ENCODE results near the gene LMTK2. TPM values are rescaled to one million over a fixed set of nuclear protein-coding genes. Genes with fewer than 3 reads are reported as not detected.

Gene LMTK2
- total RNA-seq, 1 donor from 2014 or later, result 32.5 TPM

DNA sequence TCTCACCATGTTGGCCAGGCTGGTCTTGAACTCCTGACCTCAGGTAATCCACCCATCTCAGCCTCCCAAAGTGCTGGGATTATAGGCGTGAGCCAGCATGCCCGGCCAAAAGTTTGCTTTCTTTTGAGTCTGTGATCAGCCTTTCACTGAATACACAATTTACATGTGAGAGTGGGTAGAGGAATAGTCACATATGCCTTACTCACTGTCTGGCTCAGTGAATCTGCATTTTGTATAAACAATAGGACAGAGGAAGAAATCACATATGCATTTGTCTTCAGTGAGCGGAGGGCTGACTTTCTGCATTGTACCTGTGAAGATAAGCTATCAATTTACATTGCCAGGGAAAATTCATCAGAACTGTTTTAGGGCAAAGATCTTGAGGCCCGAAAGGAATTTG is 147.9 kb downstream of the LMTK2 start:
- Mint-ChIP-seq H3K27ac (ENCODE audit: unreplicated experiment) (no peak overlapping the region), H3K4me1 (ENCODE audit: unreplicated experiment) (peaks cover 21% of the 10 kb centered on the region), H3K9me3 (ENCODE audit: unreplicated experiment) (no peaks in the 10 kb centered on the region), H3K27me3 (ENCODE audit: unreplicated experiment) (peaks cover 4% of the 10 kb centered on the region), H3K4me3 (ENCODE audit: unreplicated experiment) (no peak overlapping the region), H3K36me3 (ENCODE audit: low read depth, unreplicated experiment) (peaks cover 12% of the 10 kb centered on the region)
- TF ChIP-seq, protein P1, sequence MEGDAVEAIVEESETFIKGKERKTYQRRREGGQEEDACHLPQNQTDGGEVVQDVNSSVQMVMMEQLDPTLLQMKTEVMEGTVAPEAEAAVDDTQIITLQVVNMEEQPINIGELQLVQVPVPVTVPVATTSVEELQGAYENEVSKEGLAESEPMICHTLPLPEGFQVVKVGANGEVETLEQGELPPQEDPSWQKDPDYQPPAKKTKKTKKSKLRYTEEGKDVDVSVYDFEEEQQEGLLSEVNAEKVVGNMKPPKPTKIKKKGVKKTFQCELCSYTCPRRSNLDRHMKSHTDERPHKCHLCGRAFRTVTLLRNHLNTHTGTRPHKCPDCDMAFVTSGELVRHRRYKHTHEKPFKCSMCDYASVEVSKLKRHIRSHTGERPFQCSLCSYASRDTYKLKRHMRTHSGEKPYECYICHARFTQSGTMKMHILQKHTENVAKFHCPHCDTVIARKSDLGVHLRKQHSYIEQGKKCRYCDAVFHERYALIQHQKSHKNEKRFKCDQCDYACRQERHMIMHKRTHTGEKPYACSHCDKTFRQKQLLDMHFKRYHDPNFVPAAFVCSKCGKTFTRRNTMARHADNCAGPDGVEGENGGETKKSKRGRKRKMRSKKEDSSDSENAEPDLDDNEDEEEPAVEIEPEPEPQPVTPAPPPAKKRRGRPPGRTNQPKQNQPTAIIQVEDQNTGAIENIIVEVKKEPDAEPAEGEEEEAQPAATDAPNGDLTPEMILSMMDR (IDR thresholded peaks at IDR 0.05; ENCODE audit: unreplicated experiment), result no peak
- no peak for DNase-seq (ENCODE audit: low spot score)

DNA sequence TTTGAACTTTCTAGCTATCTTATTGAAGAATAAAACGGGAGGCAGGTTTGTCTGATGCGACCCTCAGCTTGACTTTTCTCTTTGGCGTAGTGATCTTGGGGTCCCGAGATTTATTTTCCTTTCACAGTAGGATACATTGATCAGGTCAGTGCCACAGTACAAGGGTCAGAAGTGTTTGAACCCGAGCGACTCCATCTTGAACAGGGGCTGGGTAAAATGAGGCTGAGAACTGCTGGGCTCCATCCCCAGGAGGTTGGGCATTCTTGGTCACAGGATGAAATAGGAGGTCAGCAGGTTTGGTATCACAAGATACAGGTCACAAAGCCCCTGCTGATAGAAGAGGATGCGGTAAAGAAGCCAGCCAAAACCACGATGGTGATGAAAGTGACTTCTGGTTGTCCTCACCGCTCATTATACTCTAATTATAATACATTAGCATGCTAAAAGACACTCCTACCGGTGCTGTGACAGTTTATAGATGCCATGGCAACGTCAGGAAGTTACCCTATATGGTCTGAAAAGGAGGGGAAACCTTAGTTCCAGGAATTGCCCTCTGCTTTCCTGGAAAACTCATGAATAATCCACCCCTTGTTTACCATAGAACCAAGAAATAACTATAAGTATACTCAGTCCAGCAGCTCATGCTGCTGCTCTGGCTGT is 148.4 kb downstream of the LMTK2 start:
- no peaks in the 10 kb centered on the region for H3K9me3 Mint-ChIP-seq (ENCODE audit: unreplicated experiment)
- peaks cover 15% of the 10 kb centered on the region for H3K4me1 Mint-ChIP-seq (ENCODE audit: unreplicated experiment)
- TF ChIP-seq, protein P1 (IDR thresholded peaks at IDR 0.05; ENCODE audit: unreplicated experiment), result no peak
- DNase-seq (ENCODE audit: low spot score), result no peak
- H3K4me3 Mint-ChIP-seq (ENCODE audit: unreplicated experiment), result no peak overlapping the region
- H3K27me3 Mint-ChIP-seq (ENCODE audit: unreplicated experiment), result peaks cover under 1% of the 10 kb centered on the region
- peaks cover 12% of the 10 kb centered on the region for H3K36me3 Mint-ChIP-seq (ENCODE audit: low read depth, unreplicated experiment)
- H3K27ac Mint-ChIP-seq (ENCODE audit: unreplicated experiment), result peak overlapping the region; percentile 18

DNA sequence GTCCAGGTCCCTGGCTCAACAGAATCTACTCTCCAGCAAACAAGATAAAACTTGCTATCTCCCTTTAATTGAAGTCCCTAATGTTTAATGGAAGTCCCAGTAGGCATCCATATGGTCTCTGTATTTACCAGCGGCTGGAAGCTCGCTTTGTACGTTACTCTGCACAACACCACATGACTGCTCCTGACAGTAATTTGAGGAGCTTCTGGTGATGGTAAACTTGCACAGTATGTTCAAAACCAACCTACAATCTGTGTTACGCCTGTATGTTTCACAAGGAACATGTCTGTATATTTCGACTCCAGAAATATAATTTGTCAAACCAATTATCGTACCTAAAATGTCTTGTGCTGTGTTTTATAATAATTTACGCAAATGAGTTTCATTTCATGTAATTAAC is 149.8 kb downstream of the LMTK2 start:
- no peak for DNase-seq (ENCODE audit: low spot score)
- H3K36me3 Mint-ChIP-seq (ENCODE audit: low read depth, unreplicated experiment), result peaks cover 12% of the 10 kb centered on the region
- TF ChIP-seq, protein P1 (IDR thresholded peaks at IDR 0.05; ENCODE audit: unreplicated experiment), result no peak
- H3K27ac Mint-ChIP-seq (ENCODE audit: unreplicated experiment), result no peak overlapping the region
- no peak overlapping the region for H3K4me3 Mint-ChIP-seq (ENCODE audit: unreplicated experiment)
- peaks cover 9% of the 10 kb centered on the region for H3K4me1 Mint-ChIP-seq (ENCODE audit: unreplicated experiment)
- no peaks in the 10 kb centered on the region for H3K27me3 Mint-ChIP-seq (ENCODE audit: unreplicated experiment)
- H3K9me3 Mint-ChIP-seq (ENCODE audit: unreplicated experiment), result no peaks in the 10 kb centered on the region

DNA sequence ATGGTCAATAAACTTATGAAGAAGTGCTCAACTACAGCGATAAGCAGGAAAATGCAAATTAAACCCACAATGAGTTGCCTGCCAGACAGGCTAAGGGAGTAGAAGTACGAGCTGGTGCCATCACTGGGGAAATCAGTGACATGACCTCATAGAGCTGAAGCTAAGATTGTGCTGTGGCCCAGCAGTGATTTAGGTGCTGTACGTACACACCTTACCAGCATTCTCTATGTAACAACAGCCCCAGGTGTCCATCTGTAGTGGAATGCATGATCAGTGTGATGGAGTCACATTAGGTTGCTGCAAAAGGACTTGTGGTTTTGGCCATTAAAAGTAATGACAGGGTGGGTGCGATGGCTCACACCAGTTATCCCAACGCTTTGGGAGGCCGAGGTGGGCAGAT is 151.0 kb downstream of the LMTK2 start:
- H3K36me3 Mint-ChIP-seq (ENCODE audit: low read depth, unreplicated experiment), result peaks cover 19% of the 10 kb centered on the region
- H3K4me1 Mint-ChIP-seq (ENCODE audit: unreplicated experiment), result peaks cover 8% of the 10 kb centered on the region

More for the DNA sequence above, 151.0 kb downstream of the LMTK2 start:
- no peaks in the 10 kb centered on the region for H3K9me3 Mint-ChIP-seq (ENCODE audit: unreplicated experiment)
- H3K27me3 Mint-ChIP-seq (ENCODE audit: unreplicated experiment), result peaks cover under 1% of the 10 kb centered on the region
- no peak overlapping the region for H3K27ac Mint-ChIP-seq (ENCODE audit: unreplicated experiment)
- TF ChIP-seq, protein P1 (IDR thresholded peaks at IDR 0.05; ENCODE audit: unreplicated experiment), result no peak
- H3K4me3 Mint-ChIP-seq (ENCODE audit: unreplicated experiment), result no peak overlapping the region
- no peak for DNase-seq (ENCODE audit: low spot score)

Other genes starting within 250 kb of the LMTK2 start
- gene ASNS, start 234.5 kb upstream of the LMTK2 start, total RNA-seq (ENCODE audit: unreplicated experiment), result 7.1 TPM
- not detected for gene OCM2, start 116.7 kb upstream of the LMTK2 start, total RNA-seq (ENCODE audit: unreplicated experiment)
- 1.2 TPM for gene BHLHA15, start 104.6 kb downstream of the LMTK2 start, total RNA-seq (ENCODE audit: unreplicated experiment)
- 129 TPM for gene TECPR1, start 145.4 kb downstream of the LMTK2 start, total RNA-seq (ENCODE audit: unreplicated experiment)
- gene BRI3, start 174.8 kb downstream of the LMTK2 start, total RNA-seq (ENCODE audit: unreplicated experiment), result 300 TPM